GM12872 (cell line): ENCODE results near the gene SLC2A9.

Source experiments
- TF ChIP-seq, protein P1 (sequence below): IDR thresholded peaks from 3 replicates; pipeline ENCODE4 v1.5.1; 2011; ENCODE audit warnings: low read depth, mild to moderate bottlenecking, low read length, moderate library complexity; ENCODE audit not compliant: insufficient read depth

SLC2A9 gene

DNA sequence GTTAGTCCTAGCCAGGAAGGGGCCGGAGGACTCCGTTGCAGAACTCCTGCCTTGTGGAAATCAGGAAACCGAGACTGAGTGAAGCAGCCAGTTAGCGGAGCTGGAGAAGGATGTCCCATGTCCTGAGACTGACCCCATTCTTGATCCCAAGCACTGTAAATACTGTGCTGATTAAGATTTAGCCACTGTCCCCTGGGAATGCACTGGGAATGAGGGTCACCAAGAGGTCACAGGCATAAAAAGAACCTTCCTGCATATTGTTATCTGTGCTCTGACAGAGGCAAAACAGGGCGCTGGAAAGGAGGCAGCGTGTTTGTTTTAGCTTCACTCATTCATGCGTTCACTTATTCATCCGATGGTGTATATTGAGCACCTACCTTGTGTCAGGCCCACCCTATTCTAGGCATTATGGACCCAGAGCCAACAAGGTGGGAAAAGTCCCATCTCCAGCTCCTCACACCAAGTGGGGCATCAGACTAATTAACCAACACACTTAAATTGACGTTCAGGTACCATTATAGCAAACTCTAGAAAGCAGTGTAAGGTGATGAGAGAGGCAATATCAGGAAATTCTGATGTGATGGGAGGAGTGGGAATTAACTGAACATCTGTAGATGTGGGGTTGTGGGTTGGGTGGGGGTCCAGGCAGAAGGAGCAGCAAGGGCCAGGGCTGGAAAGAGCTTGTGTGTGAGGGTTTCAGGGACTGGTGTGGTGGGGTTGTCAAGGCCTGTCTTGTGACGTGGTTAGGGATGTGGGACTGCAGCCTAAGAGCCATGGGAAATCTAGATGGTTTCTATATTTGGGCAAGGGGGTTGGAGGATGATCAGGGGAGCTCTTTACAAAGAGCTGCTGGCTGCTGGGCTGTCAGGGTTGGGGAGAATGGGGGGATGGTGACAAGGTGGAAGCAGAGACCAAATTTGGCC is 10.6 kb upstream of the SLC2A9 start:
- TF ChIP-seq, protein P1, sequence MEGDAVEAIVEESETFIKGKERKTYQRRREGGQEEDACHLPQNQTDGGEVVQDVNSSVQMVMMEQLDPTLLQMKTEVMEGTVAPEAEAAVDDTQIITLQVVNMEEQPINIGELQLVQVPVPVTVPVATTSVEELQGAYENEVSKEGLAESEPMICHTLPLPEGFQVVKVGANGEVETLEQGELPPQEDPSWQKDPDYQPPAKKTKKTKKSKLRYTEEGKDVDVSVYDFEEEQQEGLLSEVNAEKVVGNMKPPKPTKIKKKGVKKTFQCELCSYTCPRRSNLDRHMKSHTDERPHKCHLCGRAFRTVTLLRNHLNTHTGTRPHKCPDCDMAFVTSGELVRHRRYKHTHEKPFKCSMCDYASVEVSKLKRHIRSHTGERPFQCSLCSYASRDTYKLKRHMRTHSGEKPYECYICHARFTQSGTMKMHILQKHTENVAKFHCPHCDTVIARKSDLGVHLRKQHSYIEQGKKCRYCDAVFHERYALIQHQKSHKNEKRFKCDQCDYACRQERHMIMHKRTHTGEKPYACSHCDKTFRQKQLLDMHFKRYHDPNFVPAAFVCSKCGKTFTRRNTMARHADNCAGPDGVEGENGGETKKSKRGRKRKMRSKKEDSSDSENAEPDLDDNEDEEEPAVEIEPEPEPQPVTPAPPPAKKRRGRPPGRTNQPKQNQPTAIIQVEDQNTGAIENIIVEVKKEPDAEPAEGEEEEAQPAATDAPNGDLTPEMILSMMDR, result no peak

DNA sequence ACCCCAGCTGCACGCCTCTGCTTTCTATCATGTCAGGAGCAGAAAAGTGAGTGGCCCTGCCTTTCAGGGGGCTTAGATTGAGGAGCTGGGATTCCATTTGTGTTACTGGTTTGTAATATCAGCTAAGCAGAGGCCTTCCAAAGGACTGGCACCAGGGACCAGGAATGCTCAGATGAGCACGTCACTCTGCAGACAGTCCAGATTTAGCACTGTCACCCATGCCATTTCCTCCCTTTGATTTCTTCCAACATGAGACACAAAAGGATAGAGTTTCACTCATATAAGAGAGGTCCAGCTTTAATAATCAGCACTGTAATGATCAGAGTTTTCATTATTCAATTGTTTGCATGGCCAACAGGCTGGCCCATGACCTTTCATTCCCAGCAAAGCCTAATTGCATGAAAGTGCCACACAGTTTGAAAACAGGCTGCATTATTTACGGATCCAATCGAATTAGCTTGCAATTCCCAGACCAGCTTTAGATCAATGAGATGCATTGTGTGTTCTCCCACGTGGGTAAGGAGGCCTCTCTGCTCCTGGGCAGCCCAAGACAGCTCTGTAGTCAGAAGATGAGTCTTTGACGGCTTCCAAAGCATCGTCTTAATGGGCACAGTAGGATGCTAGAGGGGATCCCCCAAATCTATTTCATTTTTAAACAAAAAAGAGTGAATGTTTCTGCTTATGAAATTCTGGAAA is 9.8 kb upstream of the SLC2A9 start:
- TF ChIP-seq, protein P1, result no peak

DNA sequence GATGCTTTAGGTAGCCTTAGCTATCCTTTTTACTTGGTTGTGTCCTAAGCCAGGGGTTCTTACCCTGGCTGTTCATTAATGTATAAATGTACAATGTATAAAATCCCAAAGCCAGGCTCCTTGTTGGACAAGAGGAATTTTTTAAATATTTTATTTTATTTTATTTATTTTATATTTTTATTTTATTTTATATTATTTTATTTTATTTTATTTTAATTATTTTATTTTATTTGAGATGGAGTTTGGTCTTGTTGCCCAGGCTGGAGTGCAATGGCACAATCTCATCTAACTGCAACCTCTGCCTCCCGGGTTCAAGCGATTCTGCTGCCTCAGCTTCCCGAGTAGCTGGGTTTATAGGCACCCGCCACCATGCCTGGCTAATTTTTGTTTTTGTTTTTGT is 8.1 kb upstream of the SLC2A9 start:
- TF ChIP-seq, protein P1, result no peak

DNA sequence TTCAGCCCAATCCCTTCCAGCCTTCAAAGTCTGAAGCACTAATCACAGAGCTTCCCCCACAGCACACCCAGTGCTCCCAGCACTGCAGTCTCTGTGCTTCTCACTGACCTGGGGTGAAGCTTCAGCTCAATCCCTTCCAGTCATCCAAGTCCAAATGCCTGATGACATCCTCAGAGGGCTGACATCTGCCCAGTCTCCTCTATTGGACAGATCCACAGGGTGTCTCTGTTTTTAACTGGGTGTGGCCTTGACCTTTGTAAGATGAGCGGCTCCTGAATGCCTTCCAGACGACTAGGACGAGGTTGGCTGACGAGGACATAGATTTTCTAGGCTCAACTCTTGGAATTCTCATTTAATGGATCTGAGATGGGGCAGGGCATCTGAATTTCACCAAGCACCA is 7.6 kb upstream of the SLC2A9 start:
- TF ChIP-seq, protein P1, result no peak

DNA sequence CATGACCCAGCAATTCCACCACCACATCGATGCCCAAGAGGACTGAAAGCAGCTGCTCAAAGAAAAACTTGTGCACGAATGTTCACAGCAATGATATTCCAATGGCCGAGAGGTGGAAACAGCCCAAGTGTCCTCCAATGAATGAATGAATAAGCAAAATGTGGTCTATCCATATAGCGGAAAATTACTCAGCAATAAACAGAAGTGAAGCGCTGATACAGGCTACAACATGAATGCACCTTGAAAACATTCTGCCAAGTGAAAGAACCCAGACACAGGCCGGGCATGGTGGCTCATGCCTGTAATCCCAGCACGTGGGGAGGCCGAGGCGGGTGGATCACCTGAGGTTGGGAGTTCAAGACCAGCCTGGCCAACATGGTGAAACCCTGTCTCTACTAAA is 5.2 kb upstream of the SLC2A9 start:
- TF ChIP-seq, protein P1, result no peak

DNA sequence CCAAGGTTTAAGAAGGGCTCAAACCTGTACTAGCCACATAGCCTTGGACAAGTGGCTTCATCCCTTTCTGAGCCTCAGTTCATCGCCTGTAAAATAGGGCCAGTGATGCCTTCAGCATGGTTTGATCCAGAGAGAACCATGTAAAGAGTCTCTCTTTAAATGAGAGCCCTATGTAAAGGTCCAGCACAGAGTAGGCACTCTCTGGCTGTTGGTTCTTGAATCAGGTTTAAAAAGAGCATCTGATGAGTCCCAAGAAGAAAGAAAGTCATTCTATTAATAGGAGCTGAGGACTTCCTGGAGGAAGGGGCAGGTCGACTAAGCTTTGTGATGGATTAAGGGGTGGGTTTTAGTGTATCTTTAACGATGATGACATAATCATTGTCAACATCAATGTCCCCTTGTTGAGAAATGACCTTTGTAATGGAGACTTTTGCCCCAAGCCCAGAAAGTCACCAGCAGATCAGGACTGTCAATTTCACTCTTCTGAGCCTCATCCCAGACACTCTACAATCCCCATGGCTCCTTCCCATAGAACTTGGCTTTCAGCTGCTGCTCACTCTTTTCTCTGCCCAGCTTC is 4.0 kb upstream of the SLC2A9 start:
- TF ChIP-seq, protein P1, result no peak

DNA sequence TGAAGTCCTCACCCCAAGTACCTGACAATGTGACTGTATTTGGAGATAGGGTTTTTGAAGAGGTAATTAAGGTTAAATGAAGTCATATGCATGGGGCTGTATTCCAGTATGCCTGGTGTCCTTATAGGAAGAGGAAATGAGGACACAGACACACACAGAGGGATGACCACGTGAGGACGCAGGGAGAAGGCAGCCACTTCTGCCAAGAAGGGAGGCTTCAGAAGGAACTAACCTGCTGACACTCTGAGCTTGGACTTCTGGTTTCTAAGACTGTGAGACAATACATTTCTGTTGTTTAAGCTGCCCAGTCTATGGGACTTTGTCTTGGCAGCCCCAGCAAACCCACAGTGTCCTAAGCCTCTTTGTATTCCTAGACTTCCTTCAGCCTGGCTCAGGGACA is 3.0 kb upstream of the SLC2A9 start:
- TF ChIP-seq, protein P1, result no peak
